Suprapubic skin (tissue), 3 donors: ENCODE results near the gene TES.

Source experiments
- CTCF ChIP-seq, 2 donors: fragments of 200-600 bp in 1 of 2; fragments of 450-650 bp in 1 of 2; sonication (generic) in 1 of 2; IDR thresholded peaks; one replicate each; pipeline ENCODE4 v1.5.1; 2016 to 2019; ENCODE audit warnings: antibody characterized with exemption in 2 of 2, mild to moderate bottlenecking in 1 of 2, moderate library complexity in 1 of 2
- POLR2A ChIP-seq, 2 donors: fragments of 450-650 bp; IDR thresholded peaks; one replicate each; pipeline ENCODE4 v1.6.1; 2017; ENCODE audit warnings: antibody characterized with exemption in 2 of 2, mild to moderate bottlenecking in 2 of 2, moderate library complexity in 2 of 2

GRCh38 chr7:116257156-116257555, 46.8 kb downstream of the TES start:
- TF ChIP-seq POLR2A (IDR thresholded peaks at IDR 0.05): no peak
- no peak for TF ChIP-seq CTCF (IDR thresholded peaks at IDR 0.05)
